AG04449 (cell line): ENCODE data around the gene MON1A.

Source experiments
- CTCF ChIA-PET: fragments of 350-600 bp; formaldehyde crosslinking; extraction: SDS; loops from one replicate; lab custom pipeline; 2021; ENCODE audit warnings: antibody characterized with exemption; lab: Yijun Ruan, JAX
- POLR2A ChIA-PET: fragments of 400-600, 350-600 bp; formaldehyde crosslinking; extraction: SDS; loops from one replicate; lab custom pipeline; 2020; ENCODE audit warnings: antibody characterized with exemption, inconsistent platforms; lab: Yijun Ruan, JAX
- DNase-seq: peaks from one replicate; pipeline ENCODE4 v3.0.0-alpha.2; 2010; ENCODE audit warnings: low read depth, low spot score
- H3K4me3 ChIP-seq: 2 replicates; pipeline ENCODE4 v1.5.1; 2011; ENCODE audit warnings: low read depth, mild to moderate bottlenecking, control low read depth, low read length
- TF ChIP-seq, protein P1 (sequence below): IDR thresholded peaks from one replicate; pipeline ENCODE4 v1.5.1; 2011; ENCODE audit warnings: mild to moderate bottlenecking, moderate library complexity, low read length, control low read depth, inconsistent platforms; ENCODE audit not compliant: insufficient read depth; ENCODE audit errors: missing control alignments

MON1A gene

DNA sequence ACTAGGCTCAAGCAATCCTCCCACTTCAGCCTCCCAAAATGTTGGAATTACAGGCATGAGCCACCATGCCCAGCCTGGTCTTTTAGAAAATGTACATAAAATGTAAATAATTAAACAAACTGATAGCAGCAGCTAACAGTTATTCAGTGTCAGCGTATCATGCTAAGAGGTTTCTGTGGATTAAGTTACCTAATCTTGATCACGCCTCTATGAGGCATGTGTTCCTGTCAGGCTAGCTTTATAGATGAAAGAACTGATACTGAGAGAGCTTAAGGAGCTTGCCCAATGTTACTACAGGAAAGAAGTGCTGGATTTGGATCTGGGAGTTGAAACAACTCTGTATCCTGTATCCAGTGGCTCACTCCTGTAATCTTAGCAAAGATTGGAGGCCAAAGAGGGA lies 14.7 kb downstream of the MON1A start:
- DNase-seq = no peak
- POLR2A ChIA-PET = interaction anchor here (0.7 kb wide), 1 partner anchor 15 kb away, joined by 3 read pairs; the partner anchor contains the start of gene MON1A
- no peak overlapping the region for H3K4me3 ChIP-seq
- TF ChIP-seq, protein P1, sequence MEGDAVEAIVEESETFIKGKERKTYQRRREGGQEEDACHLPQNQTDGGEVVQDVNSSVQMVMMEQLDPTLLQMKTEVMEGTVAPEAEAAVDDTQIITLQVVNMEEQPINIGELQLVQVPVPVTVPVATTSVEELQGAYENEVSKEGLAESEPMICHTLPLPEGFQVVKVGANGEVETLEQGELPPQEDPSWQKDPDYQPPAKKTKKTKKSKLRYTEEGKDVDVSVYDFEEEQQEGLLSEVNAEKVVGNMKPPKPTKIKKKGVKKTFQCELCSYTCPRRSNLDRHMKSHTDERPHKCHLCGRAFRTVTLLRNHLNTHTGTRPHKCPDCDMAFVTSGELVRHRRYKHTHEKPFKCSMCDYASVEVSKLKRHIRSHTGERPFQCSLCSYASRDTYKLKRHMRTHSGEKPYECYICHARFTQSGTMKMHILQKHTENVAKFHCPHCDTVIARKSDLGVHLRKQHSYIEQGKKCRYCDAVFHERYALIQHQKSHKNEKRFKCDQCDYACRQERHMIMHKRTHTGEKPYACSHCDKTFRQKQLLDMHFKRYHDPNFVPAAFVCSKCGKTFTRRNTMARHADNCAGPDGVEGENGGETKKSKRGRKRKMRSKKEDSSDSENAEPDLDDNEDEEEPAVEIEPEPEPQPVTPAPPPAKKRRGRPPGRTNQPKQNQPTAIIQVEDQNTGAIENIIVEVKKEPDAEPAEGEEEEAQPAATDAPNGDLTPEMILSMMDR = no peak
- CTCF ChIA-PET = interaction anchor here (1.1 to 3.5 kb wide), 4 partner anchors 10 to 76 kb away, joined by 5 to 22 read pairs (median 8); partner anchors contain the start of gene MON1A

DNA sequence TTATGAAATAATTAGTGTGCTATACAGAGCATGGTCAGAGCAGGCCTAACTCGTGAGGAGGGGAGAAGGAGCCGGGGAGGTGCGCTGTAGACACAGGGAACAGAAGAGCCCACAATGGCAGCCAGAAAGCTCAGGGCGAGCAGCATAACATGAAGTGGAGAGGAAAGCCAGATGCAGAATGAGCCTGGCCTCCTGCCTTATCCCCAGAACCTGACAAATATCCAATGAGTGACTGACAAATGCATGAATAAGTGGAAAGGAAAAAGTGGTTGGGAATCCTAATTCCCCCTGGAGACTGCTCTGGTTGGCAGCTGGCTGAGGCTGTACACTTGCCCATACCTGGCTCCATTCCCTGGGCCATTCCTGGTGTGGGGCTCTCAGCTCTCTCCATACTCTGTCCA lies 16.7 kb downstream of the MON1A start:
- ChIA-PET CTCF (no interaction called here), POLR2A (no interaction called here)
- H3K4me3 ChIP-seq = no peak overlapping the region
- no peak for DNase-seq
- TF ChIP-seq, protein P1 = no peak

DNA sequence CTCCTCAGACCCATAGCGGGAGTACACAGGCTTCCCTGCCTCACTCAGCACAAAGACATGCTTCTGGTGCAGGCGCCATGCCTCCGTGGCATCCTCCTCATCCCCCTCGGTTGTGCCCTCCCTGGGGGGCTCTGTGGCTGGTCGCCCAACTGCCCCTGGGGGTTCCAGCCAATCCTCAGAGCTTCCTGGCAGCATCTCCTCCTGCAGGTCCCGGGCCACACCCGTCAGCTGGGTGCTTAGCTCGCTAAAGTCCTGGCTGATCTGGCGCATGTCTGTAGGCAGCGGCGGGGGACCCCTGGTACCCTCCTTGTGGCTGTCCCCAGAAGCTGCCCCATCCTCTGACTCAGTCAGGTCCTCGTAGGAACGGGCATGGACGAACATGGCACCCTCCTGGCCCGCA lies 18.0 kb downstream of the MON1A start:
- no peak overlapping the region for H3K4me3 ChIP-seq
- CTCF ChIA-PET = interaction anchor here (0.8 kb wide), 1 partner anchor 109 kb away, joined by 3 read pairs; no protein-coding TSS in a partner anchor
- POLR2A ChIA-PET = interaction anchor here (1.3 kb wide), 1 partner anchor 28 kb away, joined by 3 read pairs; the partner anchor contains the start of gene RBM6

DNA sequence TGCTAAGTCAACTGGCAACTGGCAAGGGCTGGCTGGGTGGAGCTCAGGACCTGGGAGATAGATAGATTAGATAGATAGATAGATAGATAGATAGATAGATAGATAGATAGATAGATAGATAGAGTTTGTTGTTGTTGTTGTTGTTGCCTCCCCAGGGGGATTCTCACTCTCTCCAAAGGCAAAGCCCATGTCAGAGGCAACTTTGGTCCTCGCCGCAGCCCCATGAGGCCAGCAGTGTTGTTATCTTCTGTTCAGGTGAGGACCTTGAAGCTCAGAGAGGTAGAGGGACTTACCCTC lies 18.5 kb downstream of the MON1A start:
- no peak for DNase-seq
- TF ChIP-seq, protein P1 = no peak
- no peak overlapping the region for H3K4me3 ChIP-seq
- POLR2A ChIA-PET = interaction anchor here (1.3 kb wide), 1 partner anchor 29 kb away, joined by 3 read pairs; the partner anchor contains the start of gene RBM6
- CTCF ChIA-PET = no interaction called here

More for the DNA sequence above, 18.0 kb downstream of the MON1A start:
- DNase-seq = no peak
- TF ChIP-seq, protein P1 = no peak

DNA sequence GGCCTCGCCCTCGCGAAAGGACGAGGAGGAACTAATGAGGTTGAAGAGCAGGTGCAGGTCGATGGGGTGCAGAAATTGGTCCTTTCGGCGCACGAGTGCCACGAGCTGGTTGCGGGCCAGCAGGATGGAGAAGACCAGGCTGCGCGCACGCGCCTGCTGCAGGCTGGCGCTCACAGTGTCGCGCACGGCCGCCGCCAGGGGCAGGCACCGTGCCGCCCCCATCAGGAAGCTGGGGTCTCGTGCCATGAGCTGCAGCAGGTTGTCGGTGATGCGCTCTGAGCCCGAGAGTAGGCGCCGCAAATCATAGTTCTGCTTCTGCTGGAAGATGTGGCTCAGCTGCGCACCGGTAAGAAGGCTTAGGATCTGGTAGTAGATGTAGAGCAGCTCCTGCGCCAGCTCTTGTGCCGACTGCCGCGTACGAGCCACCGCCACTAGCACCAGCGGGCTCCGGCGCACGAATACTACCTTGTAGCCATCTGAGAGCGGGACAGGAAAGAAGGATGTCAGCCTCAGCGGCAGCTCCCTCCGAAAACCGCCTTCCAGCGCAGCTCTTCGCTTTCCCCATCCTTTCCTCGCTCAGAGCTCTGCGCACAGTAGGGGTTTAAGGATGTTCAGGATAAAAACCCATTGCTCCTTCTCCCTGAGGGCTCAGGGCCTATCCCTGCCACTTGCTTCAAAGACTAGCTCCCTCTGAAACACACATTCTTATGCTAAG lies 19.0 kb downstream of the MON1A start:
- TF ChIP-seq, protein P1 = no peak
- ChIA-PET POLR2A (interaction anchor here (1.3 kb wide), 1 partner anchor 29 kb away, joined by 3 read pairs; the partner anchor contains the start of gene RBM6), CTCF (no interaction called here)
- H3K4me3 ChIP-seq = no peak overlapping the region
- DNase-seq = no peak

DNA sequence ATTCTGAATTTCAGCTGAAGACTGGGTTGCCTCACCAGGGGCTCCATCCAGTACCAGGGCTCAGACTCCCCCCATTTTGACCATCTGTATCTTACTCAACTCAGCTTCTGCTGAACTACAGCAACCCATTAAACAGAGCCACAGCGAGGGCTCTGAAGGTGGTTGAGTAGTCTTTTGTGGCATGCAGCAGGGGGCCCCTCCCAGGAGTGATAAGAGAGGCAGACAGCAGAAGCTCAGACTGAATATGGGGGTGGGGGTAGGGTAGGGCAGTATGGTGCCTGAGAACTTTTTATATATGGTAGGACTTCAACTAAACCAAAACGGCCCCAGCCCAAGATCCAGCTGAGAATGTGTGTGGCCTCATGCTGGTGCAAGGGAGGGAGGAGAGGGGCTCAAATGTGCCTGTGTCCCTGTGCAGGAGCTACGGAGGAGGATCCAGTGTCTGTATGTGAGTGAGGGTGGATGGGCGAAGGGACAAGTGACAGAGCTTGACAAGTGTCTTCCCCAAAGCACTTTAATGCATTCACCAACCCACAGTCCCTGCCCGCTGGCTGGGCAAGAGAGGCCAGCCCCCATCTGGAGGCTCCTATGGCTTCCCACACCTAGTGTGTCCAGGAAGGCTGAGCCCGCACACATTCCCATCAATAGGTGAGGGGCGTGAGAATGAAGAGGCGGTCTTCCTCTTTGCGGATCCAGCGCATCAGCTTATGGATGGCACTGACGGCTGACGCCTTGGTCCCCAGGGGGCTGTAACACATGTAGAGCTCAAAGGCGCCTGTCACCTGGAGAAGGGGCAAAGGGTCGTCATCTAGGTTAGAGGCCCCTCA lies 21.0 kb downstream of the MON1A start:
- TF ChIP-seq, protein P1 = no peak
- H3K4me3 ChIP-seq = no peak overlapping the region
- POLR2A ChIA-PET = no interaction called here
- no peak for DNase-seq
- CTCF ChIA-PET = interaction anchor here (1.0 to 4.2 kb wide), 8 partner anchors 10 to 369 kb away, joined by 3 to 18 read pairs (median 4); partner anchors contain the start of gene MON1A
